ENCODE results near the gene SCYGR8. TPM values are rescaled to one million over a fixed set of nuclear protein-coding genes. Genes with fewer than 3 reads are reported as not detected.
"Not testable (repeated sequence)": the region's sequence is repeated elsewhere in the genome, so short reads cannot be mapped to it uniquely, and the experiment has no call there.

Gene SCYGR8
- total RNA-seq, 1 donor from 2014 or later: not detected

- H3K27me3 ChIP-seq (ENCODE audit: low read depth): no peaks in the 10 kb centered on the region
- ATAC-seq (no peak), DNase-seq (no peak)
- H3K4me1 ChIP-seq: no peaks in the 10 kb centered on the region
- TF ChIP-seq CTCF (IDR thresholded peaks at IDR 0.05): no peak
- no peaks in the 10 kb centered on the region for H3K36me3 ChIP-seq
- no peak within 1 kb of the TSS for H3K4me3 ChIP-seq
- H3K27ac ChIP-seq: no peak within 1 kb of the TSS
- no peaks in the 10 kb centered on the region for H3K9me3 ChIP-seq
- intact Hi-C loops (cut with DNase I): no loop called here
These were observed 17.7 kb upstream of the SCYGR8 start, which contains the start of gene SCYGR7 for GRCh38 chr2:227728035-227728434. Gene SCYGR7 (plus strand): TSS chr2:227728335. CDS start chr2:227728335, 0 bp downstream.

GRCh38 chr2:227739351-227739750, 6.3 kb upstream of the SCYGR8 start:
- no peaks in the 10 kb centered on the region for H3K4me1 ChIP-seq
- intact Hi-C loops (cut with DNase I): no loop called here
- no peak for TF ChIP-seq CTCF (IDR thresholded peaks at IDR 0.05)
- no peaks in the 10 kb centered on the region for H3K27me3 ChIP-seq (ENCODE audit: low read depth)
- no peak overlapping the region for H3K4me3 ChIP-seq
- no peak overlapping the region for H3K27ac ChIP-seq
- H3K36me3 ChIP-seq: no peaks in the 10 kb centered on the region
- H3K9me3 ChIP-seq: no peaks in the 10 kb centered on the region
- DNase-seq: no peak
- no peak for ATAC-seq

DNA sequence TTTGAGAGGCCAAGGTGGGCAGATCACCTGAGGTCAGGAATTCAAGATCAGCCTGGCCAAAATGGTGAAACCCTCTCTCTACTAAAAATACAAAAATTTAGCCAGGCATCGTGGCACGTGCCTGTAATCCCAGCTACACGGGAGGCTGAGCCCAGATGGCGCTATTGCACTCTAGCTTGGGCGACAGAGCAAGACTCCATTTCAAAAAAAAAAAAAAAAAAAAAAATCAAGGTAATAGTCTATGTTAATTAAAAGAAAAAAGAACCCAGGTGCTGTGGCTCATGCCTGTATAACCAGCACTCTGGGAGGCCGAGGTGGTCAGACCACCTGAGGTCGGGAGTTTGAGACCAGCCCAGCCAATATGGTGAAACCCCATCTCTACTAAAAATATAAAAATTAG, 5.0 kb upstream of the SCYGR8 start:
- H3K27me3 ChIP-seq (ENCODE audit: low read depth); intact Hi-C loops (cut with DNase I); H3K36me3 ChIP-seq; H3K27ac ChIP-seq; H3K4me3 ChIP-seq; ATAC-seq; H3K9me3 ChIP-seq; DNase-seq; H3K4me1 ChIP-seq: not testable (repeated sequence)

- ATAC-seq (no peak), DNase-seq (no peak)
- no peak for TF ChIP-seq CTCF (IDR thresholded peaks at IDR 0.05)
- intact Hi-C loops (cut with DNase I): no loop called here
- no peaks in the 10 kb centered on the region for H3K4me1 ChIP-seq
- H3K36me3 ChIP-seq: no peaks in the 10 kb centered on the region
- no peaks in the 10 kb centered on the region for H3K9me3 ChIP-seq
- no peaks in the 10 kb centered on the region for H3K27me3 ChIP-seq (ENCODE audit: low read depth)
- no peak overlapping the region for H3K4me3 ChIP-seq
- H3K27ac ChIP-seq: no peak overlapping the region
These were observed 2.4 kb downstream of the SCYGR8 start for GRCh38 chr2:227748079-227748478.

- H3K36me3 ChIP-seq; H3K9me3 ChIP-seq; H3K27ac ChIP-seq; DNase-seq; H3K4me3 ChIP-seq; intact Hi-C loops (cut with DNase I); H3K4me1 ChIP-seq; H3K27me3 ChIP-seq (ENCODE audit: low read depth): not testable (repeated sequence)
- ATAC-seq: peak in 1 of 2 donors; percentile 21
These were observed 10.6 kb downstream of the SCYGR8 start for GRCh38 chr2:227756261-227756660.

DNA sequence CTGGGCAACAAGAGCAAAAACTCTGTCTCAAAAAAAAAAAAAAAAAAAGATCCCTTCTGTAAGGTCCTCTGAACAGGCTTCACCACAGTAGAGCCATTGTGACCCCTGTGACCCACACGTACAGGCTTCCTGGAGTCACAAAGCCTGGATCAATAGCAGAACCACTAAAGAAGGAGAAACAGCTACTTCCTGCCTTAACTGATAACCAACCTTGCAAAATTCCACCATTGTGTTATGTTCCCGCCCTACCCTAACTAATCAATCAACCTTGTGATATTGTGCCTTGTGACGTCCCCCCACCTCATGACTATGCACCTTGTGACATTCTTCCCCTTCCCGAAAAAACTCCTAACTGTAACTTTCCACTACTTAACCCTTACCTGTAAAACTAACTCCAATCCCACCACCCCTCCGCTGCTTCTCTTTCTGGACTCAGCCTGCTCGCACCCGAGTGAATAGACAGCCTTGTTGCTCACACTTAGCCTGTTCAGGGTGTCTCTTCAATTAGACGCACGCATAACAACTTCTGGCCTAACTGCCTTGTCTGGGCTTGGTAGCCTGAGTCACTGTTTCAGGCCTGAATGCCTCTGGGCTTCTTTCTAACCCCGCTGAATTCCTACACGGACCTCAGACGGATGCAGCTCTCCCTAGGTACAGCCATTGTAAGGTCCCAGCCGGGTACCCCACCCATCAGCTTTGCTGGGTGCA, 13.9 kb downstream of the SCYGR8 start:
- no peaks in the 10 kb centered on the region for H3K36me3 ChIP-seq
- intact Hi-C loops (cut with DNase I): no loop called here
- ATAC-seq: no peak
- no peak for DNase-seq
- no peaks in the 10 kb centered on the region for H3K27me3 ChIP-seq (ENCODE audit: low read depth)
- H3K4me3 ChIP-seq: no peak overlapping the region
- H3K4me1 ChIP-seq: peaks cover 11% of the 10 kb centered on the region
- H3K9me3 ChIP-seq: no peaks in the 10 kb centered on the region
- H3K27ac ChIP-seq: no peak overlapping the region
- no peak for TF ChIP-seq CTCF (IDR thresholded peaks at IDR 0.05)

All from lower lobe of right lung (tissue), 2 donors.